GM18868 (cell line): ENCODE data around the gene SLIT3.

Source experiments
- ATAC-seq: cut with Tn5 transposase; IDR thresholded peaks from one replicate; pipeline ENCODE4 v1.9.1; 2021; ENCODE audit warnings: mild to moderate bottlenecking, moderate library complexity; ENCODE audit not compliant: unreplicated experiment

Gene SLIT3

GRCh38 chr5:168669156-168669555, 631.8 kb downstream of the SLIT3 start:
- no peak for ATAC-seq

DNA sequence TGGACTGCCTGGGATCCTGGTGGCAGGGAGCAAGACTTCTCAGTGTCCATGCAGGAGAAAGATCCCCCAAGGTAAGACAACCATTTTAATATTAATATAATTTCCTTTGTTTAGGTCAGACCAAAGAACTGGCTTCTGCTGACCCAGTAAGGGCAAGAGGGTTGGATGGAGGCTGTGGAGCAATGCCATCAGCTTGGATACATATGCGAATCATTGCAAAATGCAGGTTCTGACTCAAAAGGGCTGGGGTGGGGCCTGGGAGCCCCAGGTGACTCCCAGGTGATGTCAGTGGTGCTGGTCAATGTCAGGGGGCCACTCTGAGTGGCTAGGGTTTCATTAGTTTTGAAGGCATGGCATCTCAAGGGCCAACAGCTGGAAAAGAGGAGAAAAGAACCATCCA, 632.9 kb downstream of the SLIT3 start:
- no peak for ATAC-seq

DNA sequence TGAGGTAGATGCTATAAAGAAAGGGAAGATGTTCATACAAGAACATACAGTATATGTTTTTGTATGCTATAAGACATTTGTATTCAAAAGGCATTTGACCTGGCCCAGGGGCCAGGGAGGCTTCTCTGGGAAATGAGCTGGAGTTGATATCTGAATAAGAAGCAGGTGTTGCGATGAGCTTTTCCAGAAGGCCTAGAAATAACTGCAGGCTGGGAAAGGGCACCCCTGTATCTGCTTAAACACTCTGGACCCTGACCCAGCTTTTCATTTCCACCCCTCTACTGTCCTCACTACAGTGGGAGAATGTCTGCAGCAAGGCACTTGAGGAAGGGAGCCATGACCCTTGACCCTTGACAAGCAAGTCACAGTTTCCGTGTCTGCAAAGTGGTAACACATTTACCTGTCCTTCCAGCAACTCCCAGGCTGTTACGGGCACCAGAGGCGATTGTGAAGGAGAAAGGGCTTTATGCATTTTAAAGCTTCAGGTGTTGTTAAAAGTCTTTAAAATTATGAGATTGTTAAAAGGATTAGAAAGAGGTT, 633.6 kb downstream of the SLIT3 start:
- no peak for ATAC-seq

DNA sequence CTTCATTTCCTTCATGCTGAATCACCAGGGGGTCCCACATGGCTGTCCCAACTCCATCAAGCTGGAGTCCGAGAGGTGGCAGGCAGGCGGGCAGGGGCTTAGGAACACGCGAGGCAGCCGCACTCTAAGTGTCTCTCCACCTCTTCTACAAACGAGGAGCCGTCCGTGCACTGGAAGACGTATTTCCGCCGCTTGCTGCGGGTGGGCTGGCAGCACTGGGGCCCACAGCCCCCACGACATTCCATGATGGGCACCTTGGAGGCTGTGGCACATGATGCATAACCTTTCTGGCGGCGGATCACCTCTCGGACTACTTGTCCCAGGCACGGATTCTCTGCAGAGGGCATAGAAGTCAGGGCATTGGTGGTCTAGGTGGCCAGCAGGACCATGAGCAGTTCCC, 634.6 kb downstream of the SLIT3 start:
- no peak for ATAC-seq

GRCh38 chr5:168663276-168664004, 637.5 kb downstream of the SLIT3 start:
- ATAC-seq: no peak

GRCh38 chr5:168661593-168662485, 639.1 kb downstream of the SLIT3 start:
- ATAC-seq: no peak

DNA sequence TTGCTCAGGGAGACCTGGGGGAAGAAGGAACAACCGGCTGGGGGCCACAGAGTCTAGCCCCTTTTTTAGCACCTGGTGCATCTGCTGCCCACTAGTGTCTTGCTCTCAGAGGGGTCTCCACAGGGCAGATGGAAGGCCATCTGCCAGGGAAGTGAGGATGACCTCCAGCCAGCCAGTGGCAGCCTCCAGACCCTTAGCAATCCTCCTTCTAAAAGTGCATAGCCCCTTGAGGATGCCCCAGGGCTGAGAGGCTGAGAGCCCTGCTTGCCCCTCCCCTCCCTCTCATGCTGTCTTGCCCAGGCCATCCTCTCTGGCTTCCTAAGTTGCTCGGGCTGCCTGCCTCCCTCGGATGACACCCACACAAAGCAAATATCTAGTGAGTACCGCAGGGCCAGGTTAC, 640.2 kb downstream of the SLIT3 start:
- ATAC-seq: no peak

DNA sequence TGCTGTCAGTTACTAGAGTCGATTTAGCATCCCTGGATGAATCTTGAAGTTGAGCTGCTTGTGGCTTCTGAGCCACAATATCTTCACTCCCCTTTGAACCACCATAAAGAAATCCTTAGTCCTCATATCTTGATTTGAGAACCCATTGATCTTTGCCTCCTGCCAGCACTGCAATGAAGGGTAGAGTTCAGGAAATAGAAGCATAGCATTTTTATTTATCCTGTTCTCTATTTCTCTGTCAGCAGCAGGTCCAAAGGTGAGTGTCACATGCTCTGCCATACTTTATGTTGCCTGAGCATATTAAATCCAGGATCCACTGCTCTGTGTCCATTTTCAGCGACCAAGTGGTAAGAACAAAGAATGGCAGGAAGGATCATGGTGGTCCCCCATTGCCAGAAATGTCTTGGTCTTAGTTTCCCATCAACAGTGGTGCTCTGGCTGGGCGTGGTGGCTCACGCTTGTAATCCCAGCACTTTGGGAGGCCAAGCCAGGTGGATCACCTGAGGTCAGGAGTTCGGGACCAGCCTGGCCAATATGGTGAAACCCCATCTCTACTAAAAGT, 641.6 kb downstream of the SLIT3 start:
- ATAC-seq: no peak

GRCh38 chr5:168658394-168658793, 642.5 kb downstream of the SLIT3 start:
- no peak for ATAC-seq

GRCh38 chr5:168656633-168657032, 644.3 kb downstream of the SLIT3 start:
- no peak for ATAC-seq

DNA sequence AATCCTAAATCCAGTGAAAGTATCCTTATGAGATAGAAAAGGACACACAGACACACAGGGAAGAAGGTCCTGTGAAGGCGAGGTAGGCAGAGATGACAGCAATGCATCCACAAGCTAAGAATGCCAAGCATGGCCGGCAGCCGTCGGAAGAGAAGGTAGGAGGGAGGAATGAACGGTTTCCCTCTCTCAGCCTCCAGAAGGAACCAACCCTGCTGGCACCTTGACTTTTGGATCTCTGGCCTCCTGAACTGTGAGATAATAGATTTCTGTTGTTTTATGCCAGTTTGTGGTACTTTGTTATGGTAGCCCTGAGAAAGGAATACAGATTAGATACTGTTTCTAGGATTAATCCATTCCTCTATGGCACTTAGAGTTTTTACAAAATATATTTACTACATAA, 645.6 kb downstream of the SLIT3 start:
- ATAC-seq: no peak

DNA sequence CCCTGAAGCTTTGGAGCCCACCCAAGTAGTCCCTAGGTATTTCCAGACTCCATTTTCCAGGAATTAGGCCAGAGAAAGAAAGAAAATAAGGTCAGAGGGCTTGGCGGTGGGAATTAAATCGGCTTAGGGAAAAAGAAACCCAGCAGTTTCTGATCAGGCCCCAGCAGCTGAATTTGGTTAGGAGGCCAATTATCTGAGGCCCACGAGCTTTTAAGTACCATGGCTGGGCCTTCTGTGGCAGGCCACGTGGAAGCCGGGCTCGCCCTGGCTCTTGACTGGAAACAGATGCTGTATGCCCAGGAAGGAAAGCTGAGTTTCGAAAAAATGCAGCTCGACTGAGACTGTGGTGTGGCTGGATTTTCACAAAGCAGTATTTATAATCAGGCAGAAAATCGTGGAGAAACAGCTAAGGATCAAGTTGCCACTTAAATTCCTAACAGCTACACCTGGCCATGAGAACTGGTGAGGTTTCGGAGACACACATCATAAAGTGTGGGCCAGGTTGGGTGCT, 646.7 kb downstream of the SLIT3 start:
- ATAC-seq: no peak

GRCh38 chr5:168653626-168654025, 647.3 kb downstream of the SLIT3 start:
- no peak for ATAC-seq

- no peak for ATAC-seq
Measured at GRCh38 chr5:168651648-168652047, 649.3 kb downstream of the SLIT3 start.

DNA sequence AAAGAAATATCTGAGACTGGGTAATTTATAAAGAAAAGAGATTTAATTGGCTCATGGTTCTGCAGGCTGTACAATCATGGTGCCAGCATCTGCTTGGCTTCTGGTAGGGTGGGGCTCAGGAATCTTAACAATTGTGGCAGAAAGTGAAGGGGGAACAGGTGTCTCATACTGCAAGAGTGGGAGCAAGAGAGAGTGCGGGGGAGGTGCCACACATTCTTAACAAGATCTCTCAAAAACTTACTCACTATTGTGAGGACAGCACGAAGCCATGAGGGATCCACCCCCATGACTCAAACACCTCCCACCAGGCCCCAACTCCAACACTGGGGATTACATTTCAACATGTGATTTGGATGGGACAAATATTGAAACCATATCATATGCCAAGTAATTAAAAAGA, 651.6 kb downstream of the SLIT3 start:
- no peak for ATAC-seq

- ATAC-seq: no peak
Measured at GRCh38 chr5:168648576-168648975, 652.4 kb downstream of the SLIT3 start.

GRCh38 chr5:168648016-168648415, 652.9 kb downstream of the SLIT3 start:
- no peak for ATAC-seq

- no peak for ATAC-seq
Measured at GRCh38 chr5:168647083-168647482, 653.9 kb downstream of the SLIT3 start.

DNA sequence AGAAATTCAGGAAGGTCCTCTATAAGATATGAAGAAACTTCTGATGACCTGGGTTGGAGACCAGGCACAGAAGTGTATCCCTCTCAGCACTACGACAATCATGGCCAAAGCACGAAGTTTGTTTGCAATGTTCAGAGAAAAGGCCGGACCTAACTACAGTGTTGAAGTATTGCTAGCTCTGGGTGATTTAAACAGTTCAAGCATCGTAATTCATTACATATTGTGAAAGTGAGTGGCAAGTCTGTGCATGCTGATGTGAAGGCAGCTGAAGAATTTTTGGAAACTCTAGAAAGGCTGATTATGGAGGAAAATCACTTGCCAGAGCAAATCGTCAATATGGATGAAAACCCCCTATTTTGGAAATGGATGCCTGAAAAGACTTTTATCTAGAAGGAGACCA, 654.6 kb downstream of the SLIT3 start:
- ATAC-seq: no peak

GRCh38 chr5:168645195-168645594, 655.7 kb downstream of the SLIT3 start:
- no peak for ATAC-seq

- ATAC-seq: no peak
Measured at GRCh38 chr5:168642019-168642418, 658.9 kb downstream of the SLIT3 start.
